Heart left ventricle (tissue), 16 donors: ENCODE measurements around the gene NARS2. TPM values are rescaled to one million over a fixed set of nuclear protein-coding genes. Genes with fewer than 3 reads are reported as not detected.
"Not testable (repeated sequence)": the region's sequence is repeated elsewhere in the genome, so short reads cannot be mapped to it uniquely, and the experiment has no call there.

ENCODE experiments used
- ATAC-seq, 4 donors: fragments of 200-7000 bp; cut with Tn5 transposase; one replicate each; pipeline ENCODE4 v1.9.1; 2020 to 2022; ENCODE audit warnings: moderate library complexity in 4 of 4, mild to moderate bottlenecking in 3 of 4, moderate number of reproducible peaks in 1 of 4
- DNase-seq, 5 donors: peaks; one replicate each; pipeline ENCODE4 v3.0.0-alpha.2; 2020
- H3K27ac ChIP-seq, 12 donors: fragments of 200-600 bp; sonication (generic) in 4 of 12; one replicate each; pipeline versions ENCODE4 v1.5.0 to v1.8.0; 2016 to 2022; ENCODE audit warnings: mild to moderate bottlenecking in 2 of 12
- H3K27me3 ChIP-seq, 9 donors: fragments of 200-600 bp; sonication (generic) in 2 of 9; one replicate each; pipeline versions ENCODE4 v1.5.1 to v1.8.0; 2016 to 2022; ENCODE audit warnings: mild to moderate bottlenecking in 3 of 9
- H3K36me3 ChIP-seq, 9 donors: fragments of 200-600 bp; sonication (generic) in 2 of 9; one replicate each; pipeline versions ENCODE4 v1.5.0 to v1.8.0; 2018 to 2022; ENCODE audit warnings: mild to moderate bottlenecking in 2 of 9
- H3K4me1 ChIP-seq, 12 donors: fragments of 200-600 bp; sonication (generic) in 4 of 12; one replicate each; pipeline versions ENCODE4 v1.5.0 to v1.8.0; 2016 to 2022; ENCODE audit warnings: mild to moderate bottlenecking in 3 of 12
- H3K4me3 ChIP-seq, 12 donors: fragments of 200-600 bp; sonication (generic) in 4 of 12; one replicate each; pipeline versions ENCODE4 v1.5.0 to v1.8.0; 2017 to 2022; ENCODE audit warnings: mild to moderate bottlenecking in 9 of 12, moderate library complexity in 4 of 12
- H3K9me3 ChIP-seq, 12 donors: fragments of 200-600 bp; sonication (generic) in 4 of 12; one replicate each; pipeline versions ENCODE4 v1.5.0 to v1.8.0; 2016 to 2022; ENCODE audit warnings: mild to moderate bottlenecking in 1 of 12
- CTCF ChIP-seq, 12 donors: fragments of 200-600 bp; sonication (generic) in 4 of 12; IDR thresholded peaks; one replicate each; pipeline versions ENCODE4 v1.5.0 to v1.8.0; 2018 to 2022; ENCODE audit warnings: antibody characterized with exemption in 12 of 12, mild to moderate bottlenecking in 5 of 12
- POLR2A ChIP-seq, 2 donors: fragments of 450-650 bp; IDR thresholded peaks; one replicate each; pipeline ENCODE4 v1.6.1; 2017; ENCODE audit warnings: antibody characterized with exemption in 2 of 2, mild to moderate bottlenecking in 2 of 2, moderate library complexity in 2 of 2
- WGBS, 4 donors: extraction: QIAGEN DNeasy Blood & Tissue Kit in 2 of 4; methylation state at CpG; one replicate each; pipeline versions ENCODE4 v1.1.5 to v1.1.7; 2013 to 2018; 5-methylcytosine and 5-hydroxymethylcytosine counted together
- intact Hi-C, 10 donors: fragments of 100-400 bp; cut with DNase I; formaldehyde crosslinking; loops; one replicate each; pipeline versions ENCODE4 v1.11.1 to v1.14.2; 2022
- polyA plus RNA-seq, 2 donors: library from polyadenylated mRNA; stranded (reverse); fragments of 200-250 nt; gene quantifications; one replicate each; pipeline ENCODE4 v1.2.3, GENCODE V29; 2013
- total RNA-seq, 9 donors: library from RNA; depleted of rRNA in 2 of 9; stranded (reverse); fragments of >200 nt in 2 of 9; fragmentation: NEBNext Ultra II Directional in 3 of 9; extraction: Animal tissue kit (Norgen Biotek cat#: 25700) in 3 of 9; gene quantifications; one replicate each; pipeline versions ENCODE4 v1.1.0 to v1.2.4, GENCODE V29; 2016 to 2023
- donor health status: ischemic (EF 13 %, LVEDD 7.1; RV severe dilation, severe dysfunction).
- donor health status: healthy with polysubstance abuse.
- donor health status: DM: no; HTN: yes; CAD: no.
- donor health status: DM: no; HTN: no; CAD: no.
- donor health status: ischemic (EF 25% LVEDD 6.9; RV normal size, moderate dysfunction).
- donor health status: ischemic (EF 25% LVEDD 5.7; RV mildly dilated, moderate dysfunction).
- donor health status: healthy.
- donor health status: DM: yes; HTN: yes; CAD: no.
- donor health status: ischemic (EF 35%, LVEDD 5.7; RV mildly dilated, moderate dysfunction).
- donor health status: nonischemic (EF 11% LVEDD 7.7; RV severe dilation, severe dysfunction).
- donor health status: DM: yes; HTN: yes; CAD: no.
- donor health status: PGD.
- donor health status: ischemic (EF 29% LVEDD 5.4; RV normal size, mild dysfunction).
- donor health status: nonischemic (EF 23%, LVEDD 6.1; RV moderate dilation, normal function).

NARS2 gene
- total and polyA plus RNA-seq, 11 donors: 9.9 to 23.2 (median 15.8) TPM

GRCh38 chr11:78606667-78607066, 32.0 kb upstream of the NARS2 start:
- no peaks in the 10 kb centered on the region for H3K36me3 ChIP-seq
- H3K4me3 ChIP-seq: no peak overlapping the region
- ATAC-seq: no peak
- H3K27ac ChIP-seq: no peak overlapping the region
- H3K9me3 ChIP-seq: no peaks in the 10 kb centered on the region
- intact Hi-C loops: no loop called here
- H3K27me3 ChIP-seq: peaks cover 0 to 13% (median 3%) of the 10 kb centered on the region in 9 donors
- no peaks in the 10 kb centered on the region for H3K4me1 ChIP-seq
- no peak for DNase-seq
- TF ChIP-seq POLR2A (IDR thresholded peaks at IDR 0.05): no peak
- TF ChIP-seq CTCF (IDR thresholded peaks at IDR 0.05): no peak
- WGBS, 4 donors: 60 to 80% (median 76%) methylated on average over 3 of the region's 3 CpGs

- H3K9me3 ChIP-seq: no peaks in the 10 kb centered on the region
- H3K27ac ChIP-seq: no peak overlapping the region
- H3K36me3 ChIP-seq: no peaks in the 10 kb centered on the region
- H3K27me3 ChIP-seq: peaks cover 0 to 13% (median 3%) of the 10 kb centered on the region in 9 donors
- no peak overlapping the region for H3K4me3 ChIP-seq
- ATAC-seq (no peak), DNase-seq (no peak)
- 71 to 77% (median 76%) methylated on average over 7 of the region's 7 CpGs for WGBS, 4 donors
- intact Hi-C loops: no loop called here
- no peak for TF ChIP-seq CTCF (IDR thresholded peaks at IDR 0.05)
- no peak for TF ChIP-seq POLR2A (IDR thresholded peaks at IDR 0.05)
- no peaks in the 10 kb centered on the region for H3K4me1 ChIP-seq
Measured at GRCh38 chr11:78605296-78605695, 30.6 kb upstream of the NARS2 start.

DNA sequence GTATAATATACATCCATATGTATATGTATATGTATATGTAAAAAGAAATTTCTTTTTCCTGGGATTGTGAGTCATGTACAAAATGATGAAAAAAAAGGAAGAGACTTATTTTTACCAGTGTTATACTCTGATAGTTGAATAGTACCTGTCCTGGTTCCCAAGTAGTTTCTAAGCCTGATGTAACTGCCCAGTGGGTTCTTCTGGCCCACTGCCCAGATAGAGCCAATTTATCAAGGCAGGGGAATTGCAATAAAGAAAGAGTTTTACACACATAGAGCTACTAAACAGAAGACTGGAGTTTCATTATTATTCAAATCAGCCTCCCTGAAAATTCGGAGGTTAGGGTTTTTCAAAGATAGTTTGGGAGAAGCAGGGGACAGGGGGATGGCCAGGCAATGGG, 29.1 kb upstream of the NARS2 start:
- WGBS, 4 donors: 83 to 95% (median 90%) methylated on average over 1 of the region's 1 CpG
- peaks cover 0 to 1% (median 0%) of the 10 kb centered on the region in 12 donors for H3K9me3 ChIP-seq
- H3K4me3 ChIP-seq: no peak overlapping the region
- H3K27ac ChIP-seq: no peak overlapping the region
- intact Hi-C loops: no loop called here
- H3K36me3 ChIP-seq: no peaks in the 10 kb centered on the region
- no peak for DNase-seq
- H3K4me1 ChIP-seq: no peaks in the 10 kb centered on the region
- no peak for TF ChIP-seq POLR2A (IDR thresholded peaks at IDR 0.05)
- TF ChIP-seq CTCF (IDR thresholded peaks at IDR 0.05): no peak
- ATAC-seq: no peak
- peaks cover 0 to 13% (median 3%) of the 10 kb centered on the region in 9 donors for H3K27me3 ChIP-seq

DNA sequence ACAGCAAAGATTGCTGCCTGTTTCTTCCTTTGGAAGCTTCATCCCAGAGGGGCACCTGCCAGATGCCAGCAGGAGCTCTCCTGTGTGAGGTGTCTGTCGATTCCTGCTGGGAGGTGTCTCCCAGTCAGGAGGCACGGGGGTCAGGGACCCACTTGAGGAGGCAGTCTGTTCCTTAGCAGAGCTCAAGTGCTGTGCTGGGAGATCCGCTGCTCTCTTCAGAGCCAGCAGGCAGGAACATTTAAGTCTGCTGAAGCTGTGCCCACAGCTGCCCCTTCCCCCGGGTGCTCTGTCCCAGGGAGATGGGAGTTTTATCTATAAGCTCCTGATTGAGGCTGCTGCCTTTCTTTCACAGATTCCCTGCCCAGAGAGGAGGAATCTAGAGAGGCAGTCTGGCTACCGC, 28.1 kb upstream of the NARS2 start:
- intact Hi-C loops, H3K4me3 ChIP-seq: not testable (repeated sequence)
- 73 to 88% (median 86%) methylated on average over 5 of the region's 5 CpGs for WGBS, 4 donors

DNA sequence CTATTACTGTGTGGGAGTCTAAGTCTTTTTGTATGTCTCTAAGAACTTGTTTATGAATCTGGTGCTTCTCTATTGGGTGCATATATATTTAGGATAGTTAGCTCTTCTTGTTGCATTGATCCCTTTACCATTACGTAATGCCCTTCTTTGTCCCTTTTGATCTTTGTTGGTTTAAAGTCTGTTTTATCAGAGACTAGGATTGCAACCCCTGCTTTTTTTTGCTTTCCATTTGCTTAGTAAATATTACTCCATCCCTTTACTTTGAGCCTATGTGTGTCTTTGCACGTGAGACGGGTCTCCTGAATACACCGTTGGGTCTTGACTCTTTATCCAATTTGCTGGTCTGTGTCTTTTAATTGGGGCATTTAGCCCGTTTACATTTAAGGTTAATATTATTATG, 26.4 kb upstream of the NARS2 start:
- H3K4me3 ChIP-seq, H3K36me3 ChIP-seq, intact Hi-C loops, H3K27ac ChIP-seq, H3K9me3 ChIP-seq, DNase-seq, ATAC-seq, H3K4me1 ChIP-seq: not testable (repeated sequence)
- WGBS, 4 donors: 90 to 91% (median 91%) methylated on average over 5 of the region's 5 CpGs
- peaks cover 0 to 17% (median 3%) of the 10 kb centered on the region in 9 donors for H3K27me3 ChIP-seq

More for the DNA sequence above, 28.1 kb upstream of the NARS2 start:
- H3K27ac ChIP-seq, ATAC-seq, H3K9me3 ChIP-seq, H3K4me1 ChIP-seq, DNase-seq, H3K36me3 ChIP-seq: not testable (repeated sequence)
- H3K27me3 ChIP-seq: peaks cover 0 to 17% (median 3%) of the 10 kb centered on the region in 9 donors

DNA sequence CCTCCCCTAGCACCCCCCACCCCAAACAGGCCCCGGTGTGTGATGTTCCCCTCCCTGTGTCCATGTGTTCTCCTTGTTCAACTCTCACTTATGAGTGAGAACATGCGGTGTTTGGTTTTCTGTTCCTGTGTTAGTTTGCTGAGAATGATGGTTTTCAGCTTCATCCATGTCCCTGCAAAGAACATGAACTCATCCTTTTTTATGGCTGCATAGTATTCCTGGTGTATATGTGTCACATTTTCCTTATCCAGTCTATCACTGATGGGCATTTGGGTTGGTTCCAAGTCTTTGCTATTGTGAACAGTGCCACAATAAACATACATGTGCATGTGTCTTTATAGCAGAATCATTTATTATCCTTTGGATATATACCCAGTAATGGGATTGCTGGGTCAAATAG, 22.9 kb upstream of the NARS2 start:
- H3K9me3 ChIP-seq, intact Hi-C loops, H3K27ac ChIP-seq, DNase-seq, H3K36me3 ChIP-seq, H3K4me1 ChIP-seq, H3K4me3 ChIP-seq, H3K27me3 ChIP-seq, ATAC-seq: not testable (repeated sequence)
- 94 to 100% (median 97%) methylated on average over 2 of the region's 2 CpGs for WGBS, 4 donors
